Keratinocyte (primary cell): ENCODE data around the gene MANSC4. TPM values are rescaled to one million over a fixed set of nuclear protein-coding genes. Genes with fewer than 3 reads are reported as not detected.

ENCODE experiments used
- DNase-seq: peaks from one replicate; pipeline ENCODE4 v3.0.0-alpha.2; 2011; ENCODE audit warnings: low read depth, missing footprints, low spot score
- FAIRE-seq: peaks from 2 replicates; lab custom pipeline; 2011; peaks lifted over from hg19 to GRCh38; lab: Jason Lieb, UNC
- H2AFZ ChIP-seq: 2 replicates; pipeline ENCODE4 v1.6.0; 2012; ENCODE audit warnings: low read length, control low read depth, inconsistent platforms; ENCODE audit not compliant: control insufficient read depth
- H3K27ac ChIP-seq: 2 replicates; pipeline ENCODE4 v1.5.1; 2011; ENCODE audit warnings: low read length; ENCODE audit not compliant: control insufficient read depth, insufficient read depth
- H3K27me3 ChIP-seq: 3 replicates; pipeline ENCODE4 v1.6.0; 2011; ENCODE audit warnings: low read length; ENCODE audit not compliant: control insufficient read depth, insufficient read depth; ENCODE audit errors: extremely low read depth
- H3K36me3 ChIP-seq, 2 experiments: 2 replicates in 1 of 2; 3 replicates in 1 of 2; pipeline ENCODE4 v1.5.1; 2011; ENCODE audit warnings: low read length in 2 of 2, mild to moderate bottlenecking in 1 of 2; ENCODE audit not compliant: control insufficient read depth in 2 of 2, insufficient read depth in 2 of 2; ENCODE audit errors: extremely low read depth in 1 of 2
- H3K4me1 ChIP-seq: 3 replicates; pipeline ENCODE4 v1.5.1; 2011; ENCODE audit warnings: low read length; ENCODE audit not compliant: control insufficient read depth, insufficient read depth; ENCODE audit errors: extremely low read depth
- H3K4me2 ChIP-seq: 3 replicates; pipeline ENCODE4 v1.6.0; 2011; ENCODE audit warnings: low read depth, low read length; ENCODE audit not compliant: control insufficient read depth, insufficient read depth; ENCODE audit errors: extremely low read depth
- H3K4me3 ChIP-seq, 3 experiments: fragments of 200-600 bp in 1 of 3; sonication (generic) in 1 of 3; 2 replicates in 2 of 3; 3 replicates in 1 of 3; pipeline ENCODE4 v1.5.1; 2011 to 2016; ENCODE audit warnings: low read length in 3 of 3, mild to moderate bottlenecking in 3 of 3, control low read depth in 2 of 3, inconsistent platforms in 1 of 3, low read depth in 1 of 3, mixed read lengths in 1 of 3, mixed run types in 1 of 3, moderate library complexity in 1 of 3; ENCODE audit not compliant: control insufficient read depth in 2 of 3, insufficient read depth in 2 of 3; ENCODE audit errors: extremely low read depth in 1 of 3
- H3K79me2 ChIP-seq: 2 replicates; pipeline ENCODE4 v1.6.0; 2012; ENCODE audit warnings: low read length; ENCODE audit not compliant: control insufficient read depth, insufficient read depth
- H3K9ac ChIP-seq: 3 replicates; pipeline ENCODE4 v1.6.0; 2011; ENCODE audit warnings: low read length; ENCODE audit not compliant: control insufficient read depth, insufficient read depth; ENCODE audit errors: extremely low read depth
- H3K9me1 ChIP-seq: 3 replicates; pipeline ENCODE4 v1.6.0; 2011; ENCODE audit warnings: low read length; ENCODE audit not compliant: control insufficient read depth, insufficient read depth; ENCODE audit errors: extremely low read depth
- H3K9me3 ChIP-seq: 2 replicates; pipeline ENCODE4 v1.5.1; 2012; ENCODE audit warnings: low read depth, low read length; ENCODE audit not compliant: control insufficient read depth
- H4K20me1 ChIP-seq: 3 replicates; pipeline ENCODE4 v1.6.0; 2011; ENCODE audit warnings: low read length; ENCODE audit not compliant: control insufficient read depth, insufficient read depth; ENCODE audit errors: extremely low read depth
- EZH2 ChIP-seq: IDR thresholded peaks from one replicate; pipeline ENCODE4 v1.6.1; 2012; ENCODE audit warnings: inconsistent platforms, mild to moderate bottlenecking, low read length, moderate library complexity
- dilution Hi-C: fragments of 300-500 bp; cut with MboI; formaldehyde crosslinking; loops from one replicate; pipeline ENCODE4 v1.7.0; 2020; ENCODE audit warnings: low sequenced_read_pairs; ENCODE audit not compliant: extremely low pct_ligation_motif_present
- polyA plus RNA-seq, 5 experiments: library from polyadenylated mRNA; depleted of rRNA in 3 of 5; stranded (reverse) in 3 of 5; stranded (forward) in 1 of 5; unstranded in 1 of 5; fragments of >200 nt; gene quantifications; 1 replicate in 1 of 5; 2 replicates in 3 of 5; 3 replicates in 1 of 5; pipeline versions ENCODE4 v1.2.1 to v1.2.3, GENCODE V29; 2011 to 2012; ENCODE audit warnings: missing spikeins in 2 of 5, low read depth in 1 of 5, low replicate concordance in 1 of 5
- TF ChIP-seq, protein P1 (sequence below), 3 experiments: IDR thresholded peaks in 1 of 3; conservative IDR thresholded peaks in 1 of 3; optimal IDR thresholded peaks in 1 of 3; 2 replicates in 2 of 3; 3 replicates in 1 of 3; pipeline versions ENCODE3 to v1.5.1; 2011; ENCODE audit warnings: low read length in 3 of 3, mild to moderate bottlenecking in 3 of 3, moderate library complexity in 2 of 3, control low read depth in 1 of 3, inconsistent platforms in 1 of 3; ENCODE audit not compliant: insufficient read depth in 2 of 3; ENCODE audit errors: extremely low read depth in 1 of 3

The MANSC4 gene
- polyA plus RNA-seq, 1 donor (not counting 4 experiments of a cell fraction or from before 2014, with no cell fraction given) = 0.67 TPM

DNA sequence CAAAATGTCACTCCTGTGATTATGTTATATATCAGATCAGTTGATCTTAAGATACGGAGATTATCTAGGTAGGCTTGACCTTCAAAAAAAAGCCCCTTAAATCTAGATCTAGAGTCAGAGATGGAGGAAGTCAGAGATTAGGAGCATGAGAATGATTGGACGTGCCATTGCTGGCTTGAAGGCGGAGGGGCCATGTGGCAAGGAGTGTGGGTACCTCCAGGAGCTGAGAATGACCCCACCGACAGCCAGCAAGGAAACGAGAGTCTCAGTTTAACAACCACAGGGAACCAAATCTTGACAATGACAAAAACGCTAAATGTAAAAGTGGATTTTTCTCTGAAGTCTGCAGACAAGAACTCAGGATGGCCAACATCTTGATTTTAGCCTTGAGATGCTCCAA lies 32.5 kb upstream of the MANSC4 start:
- dilution Hi-C loops = no loop called here
- Histone ChIP-seq H3K27ac (no peak overlapping the region), H3K9me3 (no peaks in the 10 kb centered on the region), H3K9me1 (no peaks in the 10 kb centered on the region), H2AFZ (no peak overlapping the region), H3K4me3 (no peak overlapping the region), H3K4me1 (peaks cover 4% of the 10 kb centered on the region), H3K79me2 (no peaks in the 10 kb centered on the region), H3K27me3 (no peaks in the 10 kb centered on the region), H3K36me3 (no peaks in the 10 kb centered on the region), H4K20me1 (no peaks in the 10 kb centered on the region), H3K4me2 (no peak overlapping the region), H3K9ac (no peak overlapping the region)
- FAIRE-seq (no peak), DNase-seq (no peak)
- TF ChIP-seq, protein P1, sequence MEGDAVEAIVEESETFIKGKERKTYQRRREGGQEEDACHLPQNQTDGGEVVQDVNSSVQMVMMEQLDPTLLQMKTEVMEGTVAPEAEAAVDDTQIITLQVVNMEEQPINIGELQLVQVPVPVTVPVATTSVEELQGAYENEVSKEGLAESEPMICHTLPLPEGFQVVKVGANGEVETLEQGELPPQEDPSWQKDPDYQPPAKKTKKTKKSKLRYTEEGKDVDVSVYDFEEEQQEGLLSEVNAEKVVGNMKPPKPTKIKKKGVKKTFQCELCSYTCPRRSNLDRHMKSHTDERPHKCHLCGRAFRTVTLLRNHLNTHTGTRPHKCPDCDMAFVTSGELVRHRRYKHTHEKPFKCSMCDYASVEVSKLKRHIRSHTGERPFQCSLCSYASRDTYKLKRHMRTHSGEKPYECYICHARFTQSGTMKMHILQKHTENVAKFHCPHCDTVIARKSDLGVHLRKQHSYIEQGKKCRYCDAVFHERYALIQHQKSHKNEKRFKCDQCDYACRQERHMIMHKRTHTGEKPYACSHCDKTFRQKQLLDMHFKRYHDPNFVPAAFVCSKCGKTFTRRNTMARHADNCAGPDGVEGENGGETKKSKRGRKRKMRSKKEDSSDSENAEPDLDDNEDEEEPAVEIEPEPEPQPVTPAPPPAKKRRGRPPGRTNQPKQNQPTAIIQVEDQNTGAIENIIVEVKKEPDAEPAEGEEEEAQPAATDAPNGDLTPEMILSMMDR (optimal IDR thresholded peaks at IDR 0.05 in 1 of 3, IDR thresholded peaks at IDR 0.05 in 1 of 3, conservative IDR thresholded peaks at IDR 0.05 in 1 of 3; ENCODE audit: extremely low read depth in 1 of 3, insufficient read depth in 2 of 3, low read length in 3 of 3) = no peak
- TF ChIP-seq EZH2 = no peak

DNA sequence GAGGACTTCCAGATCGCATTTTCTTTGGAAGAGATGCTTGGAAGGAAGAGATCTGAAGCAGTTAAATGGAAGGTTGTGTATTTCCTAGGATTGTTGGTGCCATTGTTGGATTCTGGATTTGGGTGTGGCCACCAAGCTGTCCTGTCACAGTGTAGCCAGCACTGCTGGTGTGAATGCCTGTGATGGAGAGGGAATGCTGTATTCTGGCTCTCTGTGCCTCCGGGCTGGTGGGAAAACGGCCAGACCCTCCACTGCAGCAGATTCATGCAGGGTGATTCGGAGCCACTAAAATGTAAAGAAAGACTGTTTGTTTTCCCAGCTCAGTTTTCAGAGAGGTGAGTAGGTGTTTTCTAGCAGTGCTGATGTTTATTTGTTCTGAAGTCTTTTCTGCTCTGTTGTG lies 30.7 kb upstream of the MANSC4 start:
- Histone ChIP-seq H3K27ac (no peak overlapping the region), H3K9me1 (no peaks in the 10 kb centered on the region), H3K27me3 (no peaks in the 10 kb centered on the region), H3K9ac (no peak overlapping the region), H3K4me2 (no peak overlapping the region), H3K9me3 (no peaks in the 10 kb centered on the region), H3K79me2 (no peaks in the 10 kb centered on the region), H4K20me1 (no peaks in the 10 kb centered on the region), H2AFZ (no peak overlapping the region), H3K4me1 (peaks cover 4% of the 10 kb centered on the region), H3K4me3 (no peak overlapping the region), H3K36me3 (no peaks in the 10 kb centered on the region)
- FAIRE-seq (no peak), DNase-seq (no peak)
- dilution Hi-C loops = no loop called here
- no peak for TF ChIP-seq EZH2
- TF ChIP-seq, protein P1 (optimal IDR thresholded peaks at IDR 0.05 in 1 of 3, IDR thresholded peaks at IDR 0.05 in 1 of 3, conservative IDR thresholded peaks at IDR 0.05 in 1 of 3; ENCODE audit: extremely low read depth in 1 of 3, insufficient read depth in 2 of 3, low read length in 3 of 3) = no peak
